Glutamatergic neuron (in vitro differentiated cells): Measurements from ENCODE around the gene MAP2K7. TPM values are rescaled to one million over a fixed set of nuclear protein-coding genes. Genes with fewer than 3 reads are reported as not detected.

Experiments
- DNase-seq: peaks from one replicate; pipeline ENCODE4 v3.0.0; 2022
- H3K27ac Mint-ChIP-seq: one replicate; pipeline ENCODE4 v1.8.0; 2020; ENCODE audit warnings: mild to moderate bottlenecking, mixed read lengths, inconsistent platforms; ENCODE audit not compliant: unreplicated experiment
- H3K27me3 Mint-ChIP-seq: one replicate; pipeline ENCODE4 v1.8.0; 2020; ENCODE audit warnings: mild to moderate bottlenecking, moderate library complexity, mixed read lengths, inconsistent platforms; ENCODE audit not compliant: unreplicated experiment
- H3K36me3 Mint-ChIP-seq: one replicate; pipeline ENCODE4 v1.8.0; 2020; ENCODE audit warnings: mild to moderate bottlenecking, mixed read lengths, inconsistent platforms; ENCODE audit not compliant: unreplicated experiment
- H3K4me1 Mint-ChIP-seq: one replicate; pipeline ENCODE4 v1.8.0; 2020; ENCODE audit warnings: mild to moderate bottlenecking, low read depth, mixed read lengths, inconsistent platforms; ENCODE audit not compliant: unreplicated experiment
- H3K4me3 Mint-ChIP-seq: one replicate; pipeline ENCODE4 v1.8.0; 2020; ENCODE audit warnings: mild to moderate bottlenecking, mixed read lengths, inconsistent platforms; ENCODE audit not compliant: unreplicated experiment
- H3K9me3 Mint-ChIP-seq: one replicate; pipeline ENCODE4 v1.8.0; 2020; ENCODE audit warnings: mild to moderate bottlenecking, moderate library complexity, mixed read lengths, inconsistent platforms; ENCODE audit not compliant: unreplicated experiment
- total RNA-seq: library from RNA; stranded (reverse); fragmentation: NEBNext Ultra II Directional; extraction: Animal tissue kit (Norgen Biotek cat#: 25700); gene quantifications from one replicate; pipeline ENCODE4 v1.2.1, GENCODE V29; 2021; ENCODE audit not compliant: unreplicated experiment
- TF ChIP-seq, protein P1 (sequence below): fragments of 200-600 bp; sonication (generic); IDR thresholded peaks from one replicate; pipeline ENCODE4 v1.5.0; 2021; ENCODE audit not compliant: partially characterized antibody, unreplicated experiment

The MAP2K7 gene
- total RNA-seq, 1 donor from 2014 or later: 44.2 TPM

- no peaks in the 10 kb centered on the region for H3K36me3 Mint-ChIP-seq
- peaks cover 18% of the 10 kb centered on the region for H3K27me3 Mint-ChIP-seq
- peaks cover 2% of the 10 kb centered on the region for H3K9me3 Mint-ChIP-seq
- H3K27ac Mint-ChIP-seq: no peak overlapping the region
- no peak overlapping the region for H3K4me3 Mint-ChIP-seq
- TF ChIP-seq, protein P1, sequence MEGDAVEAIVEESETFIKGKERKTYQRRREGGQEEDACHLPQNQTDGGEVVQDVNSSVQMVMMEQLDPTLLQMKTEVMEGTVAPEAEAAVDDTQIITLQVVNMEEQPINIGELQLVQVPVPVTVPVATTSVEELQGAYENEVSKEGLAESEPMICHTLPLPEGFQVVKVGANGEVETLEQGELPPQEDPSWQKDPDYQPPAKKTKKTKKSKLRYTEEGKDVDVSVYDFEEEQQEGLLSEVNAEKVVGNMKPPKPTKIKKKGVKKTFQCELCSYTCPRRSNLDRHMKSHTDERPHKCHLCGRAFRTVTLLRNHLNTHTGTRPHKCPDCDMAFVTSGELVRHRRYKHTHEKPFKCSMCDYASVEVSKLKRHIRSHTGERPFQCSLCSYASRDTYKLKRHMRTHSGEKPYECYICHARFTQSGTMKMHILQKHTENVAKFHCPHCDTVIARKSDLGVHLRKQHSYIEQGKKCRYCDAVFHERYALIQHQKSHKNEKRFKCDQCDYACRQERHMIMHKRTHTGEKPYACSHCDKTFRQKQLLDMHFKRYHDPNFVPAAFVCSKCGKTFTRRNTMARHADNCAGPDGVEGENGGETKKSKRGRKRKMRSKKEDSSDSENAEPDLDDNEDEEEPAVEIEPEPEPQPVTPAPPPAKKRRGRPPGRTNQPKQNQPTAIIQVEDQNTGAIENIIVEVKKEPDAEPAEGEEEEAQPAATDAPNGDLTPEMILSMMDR: no peak
- no peak for DNase-seq
- H3K4me1 Mint-ChIP-seq: peaks cover 2% of the 10 kb centered on the region
Observed at GRCh38 chr19:7913652-7914051, 10.0 kb downstream of the MAP2K7 start.

GRCh38 chr19:7914099-7914498, 10.4 kb downstream of the MAP2K7 start:
- H3K4me3 Mint-ChIP-seq: no peak overlapping the region
- H3K27ac Mint-ChIP-seq: no peak overlapping the region
- DNase-seq: peak; percentile 12
- TF ChIP-seq, protein P1: no peak
- no peaks in the 10 kb centered on the region for H3K36me3 Mint-ChIP-seq
- peaks cover 2% of the 10 kb centered on the region for H3K4me1 Mint-ChIP-seq
- H3K27me3 Mint-ChIP-seq: peaks cover 18% of the 10 kb centered on the region
- peaks cover 2% of the 10 kb centered on the region for H3K9me3 Mint-ChIP-seq

- peak; percentile 8 for DNase-seq
- H3K4me1 Mint-ChIP-seq: peaks cover 2% of the 10 kb centered on the region
- peaks cover 18% of the 10 kb centered on the region for H3K27me3 Mint-ChIP-seq
- H3K27ac Mint-ChIP-seq: no peak within 1 kb of the TSS
- peak within 1 kb of the TSS; percentile 75 for H3K4me3 Mint-ChIP-seq
- no peaks in the 10 kb centered on the region for H3K36me3 Mint-ChIP-seq
- TF ChIP-seq, protein P1: no peak
- H3K9me3 Mint-ChIP-seq: peaks cover 2% of the 10 kb centered on the region
Observed at GRCh38 chr19:7914598-7915045, 10.9 kb downstream of the MAP2K7 start, which contains the start of gene TGFBR3L. TGFBR3L (plus strand) TSS chr19:7914830.

DNA sequence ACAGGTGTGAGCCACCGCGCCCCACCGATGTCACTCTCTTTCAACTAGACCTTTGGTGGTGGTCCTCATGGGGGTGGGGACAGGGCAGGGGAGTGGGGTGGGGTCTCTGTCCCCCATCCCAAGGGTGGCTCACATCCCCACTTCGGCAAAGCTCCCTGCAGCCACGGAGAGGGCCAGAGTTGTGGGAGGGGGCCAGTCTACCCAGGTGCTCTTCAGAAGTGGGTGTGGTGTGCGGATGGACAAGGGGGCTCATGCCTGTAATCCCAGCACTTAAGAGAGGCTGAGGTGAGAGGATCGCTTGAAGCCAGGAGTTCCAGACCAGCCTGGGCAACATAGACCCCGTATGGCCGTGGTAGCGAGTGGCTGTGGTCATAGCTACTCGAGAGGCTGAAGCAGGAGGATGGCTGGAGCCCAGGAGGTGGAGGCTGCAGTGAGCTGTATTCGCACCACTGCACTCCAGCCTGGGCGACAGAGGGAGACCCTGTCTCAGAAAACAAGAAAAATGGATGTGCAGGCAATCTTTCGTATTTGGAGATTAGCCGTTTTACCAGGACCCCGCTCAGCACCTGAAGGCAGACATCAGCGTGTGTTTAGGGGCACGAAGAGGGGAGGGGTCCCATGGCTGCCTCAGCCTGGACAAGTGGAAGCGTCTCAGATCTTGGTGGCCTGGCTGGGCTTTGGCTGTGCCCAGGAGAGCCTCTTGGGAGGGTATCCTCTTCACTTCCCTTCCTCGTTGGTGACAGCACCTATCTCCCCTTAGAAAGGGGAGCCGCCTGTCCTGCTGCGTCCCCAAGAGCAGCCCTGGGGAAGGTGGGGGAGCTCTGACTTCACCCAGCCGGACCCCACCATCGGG, 11.8 kb downstream of the MAP2K7 start:
- Mint-ChIP-seq H3K27me3 (peaks cover 18% of the 10 kb centered on the region), H3K4me1 (peaks cover 2% of the 10 kb centered on the region), H3K36me3 (no peaks in the 10 kb centered on the region), H3K4me3 (peak overlapping the region; percentile 75), H3K9me3 (peaks cover 2% of the 10 kb centered on the region), H3K27ac (no peak overlapping the region)
- DNase-seq: peak; percentile 14
- TF ChIP-seq, protein P1: no peak
